Astrocyte (in vitro differentiated cells and primary cell): ENCODE measurements around the gene CHRM2. TPM values are rescaled to one million over a fixed set of nuclear protein-coding genes. Genes with fewer than 3 reads are reported as not detected.

Source experiments
- DNase-seq: peaks from one replicate; pipeline ENCODE4 v3.0.0-alpha.2; 2010; ENCODE audit warnings: low read depth
- FAIRE-seq: peaks from 2 replicates; lab custom pipeline; 2011; peaks lifted over from hg19 to GRCh38; lab: Jason Lieb, UNC
- H2AFZ ChIP-seq: 2 replicates; pipeline ENCODE4 v1.6.0; 2012; ENCODE audit warnings: low read depth, low read length, inconsistent platforms
- H3K27ac ChIP-seq: 2 replicates; pipeline ENCODE4 v1.5.1; 2011; ENCODE audit warnings: low read depth, low read length, inconsistent platforms
- H3K27me3 ChIP-seq: 2 replicates; pipeline ENCODE4 v1.6.0; 2011; ENCODE audit warnings: low read length, inconsistent platforms; ENCODE audit not compliant: insufficient read depth
- H3K36me3 ChIP-seq: 2 replicates; pipeline ENCODE4 v1.5.1; 2011; ENCODE audit warnings: low read length, inconsistent platforms; ENCODE audit not compliant: insufficient read depth
- H3K4me1 ChIP-seq: 2 replicates; pipeline ENCODE4 v1.5.1; 2011; ENCODE audit warnings: low read length, inconsistent platforms; ENCODE audit not compliant: insufficient read depth
- H3K4me2 ChIP-seq: 2 replicates; pipeline ENCODE4 v1.6.0; 2012; ENCODE audit warnings: low read length, inconsistent platforms
- H3K4me3 ChIP-seq: 2 replicates; pipeline ENCODE4 v1.5.1; 2011; ENCODE audit warnings: low read depth, mild to moderate bottlenecking, low read length, inconsistent platforms; ENCODE audit not compliant: insufficient read depth
- H3K79me2 ChIP-seq: 2 replicates; pipeline ENCODE4 v1.6.0; 2012; ENCODE audit warnings: mild to moderate bottlenecking, low read length, inconsistent platforms; ENCODE audit not compliant: insufficient read depth
- H3K9ac ChIP-seq: 2 replicates; pipeline ENCODE4 v1.6.0; 2012; ENCODE audit warnings: mild to moderate bottlenecking, low read length, inconsistent platforms
- H3K9me3 ChIP-seq: 2 replicates; pipeline ENCODE4 v1.5.1; 2012; ENCODE audit warnings: low read depth, mild to moderate bottlenecking, low read length, inconsistent platforms; ENCODE audit not compliant: insufficient read depth
- H4K20me1 ChIP-seq: 2 replicates; pipeline ENCODE4 v1.6.0; 2012; ENCODE audit warnings: low read length, inconsistent platforms; ENCODE audit not compliant: insufficient read depth
- H3K27ac Mint-ChIP-seq: one replicate; pipeline ENCODE4 v1.8.0; 2021; ENCODE audit warnings: mild to moderate bottlenecking, mixed read lengths; ENCODE audit not compliant: unreplicated experiment
- H3K27me3 Mint-ChIP-seq: one replicate; pipeline ENCODE4 v1.8.0; 2021; ENCODE audit warnings: low read depth, mixed read lengths; ENCODE audit not compliant: unreplicated experiment
- H3K36me3 Mint-ChIP-seq: one replicate; pipeline ENCODE4 v1.8.0; 2021; ENCODE audit warnings: low read depth, mixed read lengths; ENCODE audit not compliant: unreplicated experiment
- H3K4me1 Mint-ChIP-seq: one replicate; pipeline ENCODE4 v1.8.0; 2021; ENCODE audit warnings: low read depth, mixed read lengths; ENCODE audit not compliant: unreplicated experiment
- H3K4me3 Mint-ChIP-seq: one replicate; pipeline ENCODE4 v1.8.0; 2021; ENCODE audit warnings: mild to moderate bottlenecking, moderate library complexity, mixed read lengths; ENCODE audit not compliant: unreplicated experiment
- H3K9me3 Mint-ChIP-seq: one replicate; pipeline ENCODE4 v1.8.0; 2021; ENCODE audit warnings: mild to moderate bottlenecking, mixed read lengths; ENCODE audit not compliant: unreplicated experiment
- EZH2 ChIP-seq: IDR thresholded peaks from 2 replicates; pipeline ENCODE4 v1.6.1; 2012; ENCODE audit warnings: mild to moderate bottlenecking, low read length, inconsistent platforms; ENCODE audit not compliant: insufficient read depth
- total RNA-seq: library from RNA; stranded (reverse); gene quantifications from 2 replicates; pipeline ENCODE4 v1.2.1, GENCODE V29; 2021
- TF ChIP-seq, protein P1 (sequence below): IDR thresholded peaks from 2 replicates; pipeline ENCODE4 v1.5.1; 2011; ENCODE audit warnings: low read depth, mild to moderate bottlenecking, inconsistent platforms, low read length, moderate library complexity; ENCODE audit not compliant: insufficient read depth

The CHRM2 gene
- total RNA-seq, 1 donor from 2014 or later: not detected

DNA sequence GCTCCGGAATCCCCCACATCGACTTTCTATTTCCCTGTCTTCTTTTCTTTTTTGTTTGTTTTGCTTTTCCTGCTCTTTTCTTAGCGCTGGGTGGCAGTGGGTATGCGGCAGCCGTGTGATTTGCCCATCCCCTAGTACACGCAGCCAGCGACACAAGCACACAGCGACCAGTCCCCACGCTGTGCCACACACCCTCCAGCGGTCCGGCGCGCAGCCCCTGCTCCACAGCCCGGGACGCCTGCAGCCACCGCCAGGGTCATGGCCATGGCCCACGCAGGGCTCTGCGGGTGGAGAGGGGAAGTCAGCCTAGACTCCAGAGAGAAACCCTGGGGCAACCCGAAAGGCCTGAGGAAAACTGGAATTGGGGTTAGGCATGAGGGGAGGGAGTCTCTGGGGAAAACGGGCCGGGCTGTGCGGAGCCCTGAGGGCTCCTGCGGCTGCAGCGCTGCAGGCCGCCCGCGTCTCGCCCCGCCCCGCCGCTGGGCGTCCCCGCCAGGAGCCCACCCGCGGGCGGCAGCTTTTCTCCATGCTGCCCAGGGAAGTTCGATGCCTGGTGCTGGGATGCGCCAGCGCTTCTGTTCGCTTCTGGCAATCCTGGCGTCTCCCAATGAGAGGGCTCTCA is 2.5 kb downstream of the CHRM2 start:
- peak; percentile 62 for TF ChIP-seq EZH2
- TF ChIP-seq, protein P1, sequence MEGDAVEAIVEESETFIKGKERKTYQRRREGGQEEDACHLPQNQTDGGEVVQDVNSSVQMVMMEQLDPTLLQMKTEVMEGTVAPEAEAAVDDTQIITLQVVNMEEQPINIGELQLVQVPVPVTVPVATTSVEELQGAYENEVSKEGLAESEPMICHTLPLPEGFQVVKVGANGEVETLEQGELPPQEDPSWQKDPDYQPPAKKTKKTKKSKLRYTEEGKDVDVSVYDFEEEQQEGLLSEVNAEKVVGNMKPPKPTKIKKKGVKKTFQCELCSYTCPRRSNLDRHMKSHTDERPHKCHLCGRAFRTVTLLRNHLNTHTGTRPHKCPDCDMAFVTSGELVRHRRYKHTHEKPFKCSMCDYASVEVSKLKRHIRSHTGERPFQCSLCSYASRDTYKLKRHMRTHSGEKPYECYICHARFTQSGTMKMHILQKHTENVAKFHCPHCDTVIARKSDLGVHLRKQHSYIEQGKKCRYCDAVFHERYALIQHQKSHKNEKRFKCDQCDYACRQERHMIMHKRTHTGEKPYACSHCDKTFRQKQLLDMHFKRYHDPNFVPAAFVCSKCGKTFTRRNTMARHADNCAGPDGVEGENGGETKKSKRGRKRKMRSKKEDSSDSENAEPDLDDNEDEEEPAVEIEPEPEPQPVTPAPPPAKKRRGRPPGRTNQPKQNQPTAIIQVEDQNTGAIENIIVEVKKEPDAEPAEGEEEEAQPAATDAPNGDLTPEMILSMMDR: no peak
- DNase-seq (peak; percentile 4), FAIRE-seq (no peak)
- H3K4me1 Mint-ChIP-seq: peaks cover 13% of the 10 kb centered on the region
- H3K27me3 ChIP-seq: peaks cover 39% of the 10 kb centered on the region
- peaks cover 21% of the 10 kb centered on the region for H3K4me1 ChIP-seq
- peak overlapping the region; percentile 61 for H3K9ac ChIP-seq
- H4K20me1 ChIP-seq: no peaks in the 10 kb centered on the region
- H3K27ac ChIP-seq: no peak overlapping the region
- peak overlapping the region; percentile 98 for H3K4me2 ChIP-seq
- H3K27me3 Mint-ChIP-seq: peaks cover 66% of the 10 kb centered on the region
- peak overlapping the region; percentile 78 for H3K4me3 Mint-ChIP-seq
- H3K36me3 ChIP-seq: no peaks in the 10 kb centered on the region
- no peak overlapping the region for H3K27ac Mint-ChIP-seq
- peak overlapping the region; percentile 66 for H2AFZ ChIP-seq
- no peaks in the 10 kb centered on the region for H3K9me3 Mint-ChIP-seq
- H3K79me2 ChIP-seq: no peaks in the 10 kb centered on the region
- peak overlapping the region; percentile 57 for H3K4me3 ChIP-seq
- no peaks in the 10 kb centered on the region for H3K36me3 Mint-ChIP-seq
- no peaks in the 10 kb centered on the region for H3K9me3 ChIP-seq

DNA sequence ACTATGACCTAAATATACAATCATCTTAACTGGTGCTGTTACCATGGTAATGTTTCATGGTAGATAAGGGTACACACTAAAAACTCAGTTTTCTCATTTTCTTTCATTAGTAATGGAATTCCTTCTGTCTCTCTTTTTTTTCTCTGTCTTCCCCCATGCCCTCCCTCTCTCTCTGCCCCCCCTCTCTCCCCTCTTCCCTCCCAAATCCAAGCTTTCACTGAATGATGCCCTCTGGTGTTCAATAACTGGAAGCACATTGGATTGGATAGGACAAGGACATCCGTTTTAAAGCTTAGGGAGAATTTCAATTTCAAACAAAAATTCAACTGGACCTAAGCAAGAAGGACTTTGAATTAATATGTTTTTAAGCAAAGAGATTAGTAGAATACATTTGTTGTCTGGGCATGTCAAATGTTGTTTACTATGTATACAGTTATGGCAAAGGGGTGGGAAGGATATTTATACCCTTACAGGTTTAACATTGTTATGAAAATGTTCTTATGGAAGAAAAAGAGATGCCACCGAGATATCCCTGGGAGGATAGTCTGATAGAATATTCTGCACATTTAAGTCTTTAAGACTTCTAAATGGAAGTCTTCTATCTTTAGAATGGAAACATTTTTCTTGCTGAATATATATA is 6.1 kb downstream of the CHRM2 start:
- no peaks in the 10 kb centered on the region for H3K79me2 ChIP-seq
- FAIRE-seq: peak; percentile 45
- H4K20me1 ChIP-seq: no peaks in the 10 kb centered on the region
- H3K4me3 ChIP-seq: no peak overlapping the region
- H3K9ac ChIP-seq: no peak overlapping the region
- TF ChIP-seq EZH2: no peak
- TF ChIP-seq, protein P1: peak; percentile 27
- peaks cover 7% of the 10 kb centered on the region for H3K4me1 ChIP-seq
- H3K27me3 ChIP-seq: peaks cover 28% of the 10 kb centered on the region
- no peaks in the 10 kb centered on the region for H3K9me3 ChIP-seq
- H3K36me3 Mint-ChIP-seq: no peaks in the 10 kb centered on the region
- no peak overlapping the region for H2AFZ ChIP-seq
- no peaks in the 10 kb centered on the region for H3K36me3 ChIP-seq
- no peak overlapping the region for H3K4me3 Mint-ChIP-seq
- H3K27ac Mint-ChIP-seq: no peak overlapping the region
- no peaks in the 10 kb centered on the region for H3K9me3 Mint-ChIP-seq
- peaks cover 45% of the 10 kb centered on the region for H3K27me3 Mint-ChIP-seq
- no peak overlapping the region for H3K27ac ChIP-seq
- H3K4me1 Mint-ChIP-seq: peaks cover 2% of the 10 kb centered on the region
- peak; percentile 25 for DNase-seq
- no peak overlapping the region for H3K4me2 ChIP-seq

DNA sequence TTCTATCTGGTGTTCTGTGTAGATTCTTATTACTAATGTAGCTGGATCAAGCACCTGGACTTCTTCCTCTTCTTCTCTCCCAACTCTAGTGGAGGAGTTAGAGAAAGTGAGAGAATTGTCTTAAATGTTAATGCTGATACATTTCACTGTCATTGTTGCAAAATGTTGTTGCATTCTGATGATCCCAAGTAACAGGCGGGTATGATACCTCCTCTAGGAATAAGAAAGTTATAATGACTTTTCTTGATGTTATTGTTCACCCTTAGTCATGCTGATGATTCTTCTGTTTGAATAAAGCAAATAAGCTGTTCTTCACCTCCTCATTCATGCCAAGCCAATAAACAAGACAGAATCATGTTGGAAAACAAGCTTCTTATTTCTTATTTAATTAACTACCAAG is 9.1 kb downstream of the CHRM2 start:
- Histone ChIP-seq H3K27me3 (no peaks in the 10 kb centered on the region), H3K36me3 (no peaks in the 10 kb centered on the region), H3K79me2 (no peaks in the 10 kb centered on the region), H3K27ac (no peak overlapping the region), H3K9ac (no peak overlapping the region), H3K4me2 (no peak overlapping the region), H3K4me3 (no peak overlapping the region), H3K9me3 (no peaks in the 10 kb centered on the region), H2AFZ (no peak overlapping the region), H3K4me1 (no peaks in the 10 kb centered on the region), H4K20me1 (no peaks in the 10 kb centered on the region)
- no peaks in the 10 kb centered on the region for H3K4me1 Mint-ChIP-seq
- TF ChIP-seq, protein P1: no peak
- H3K27me3 Mint-ChIP-seq: peaks cover 21% of the 10 kb centered on the region
- no peak for FAIRE-seq
- no peaks in the 10 kb centered on the region for H3K9me3 Mint-ChIP-seq
- H3K27ac Mint-ChIP-seq: no peak overlapping the region
- no peak overlapping the region for H3K4me3 Mint-ChIP-seq
- peak; percentile 5 for DNase-seq
- no peaks in the 10 kb centered on the region for H3K36me3 Mint-ChIP-seq
